H1 (cell line): ENCODE measurements around the gene GALNT13. TPM values are rescaled to one million over a fixed set of nuclear protein-coding genes. Genes with fewer than 3 reads are reported as not detected.

Source experiments
- ATF3 ChIP-seq: IDR thresholded peaks from 2 replicates; pipeline ENCODE4 v1.6.1; 2011; ENCODE audit warnings: low read depth, mild to moderate bottlenecking, low read length; ENCODE audit not compliant: insufficient read depth
- BACH1 ChIP-seq: IDR thresholded peaks from 2 replicates; pipeline ENCODE4 v1.6.1; 2012; ENCODE audit warnings: low read length, improper control_type of control experiment
- CHD1 ChIP-seq: IDR thresholded peaks from 2 replicates; pipeline ENCODE4 v1.6.1; 2012; ENCODE audit warnings: low read depth, low read length, improper control_type of control experiment
- JUN ChIP-seq: IDR thresholded peaks from 2 replicates; pipeline ENCODE4 v1.6.1; 2011; ENCODE audit warnings: low read depth, mild to moderate bottlenecking, improper control_type of control experiment, low read length
- KDM1A ChIP-seq: fragments of 200-600, 300-600 bp; sonication (generic); IDR thresholded peaks from 2 replicates; pipeline ENCODE4 v1.7.1; 2016; ENCODE audit warnings: mild to moderate bottlenecking, low read length, borderline replicate concordance
- TAF7 ChIP-seq: optimal IDR thresholded peaks from 2 replicates; pipeline ENCODE3; 2011; ENCODE audit warnings: low read depth, mild to moderate bottlenecking, inconsistent platforms, low read length, moderate library complexity, borderline replicate concordance
- YY1 ChIP-seq: IDR thresholded peaks from 2 replicates; pipeline ENCODE4 v1.6.1; 2011; ENCODE audit warnings: low read depth, mild to moderate bottlenecking, low read length
- polyA plus RNA-seq, 7 experiments: library from polyadenylated mRNA; depleted of rRNA in 3 of 7; stranded (reverse) in 5 of 7; unstranded in 2 of 7; fragments of >200 nt in 5 of 7; fragments of 200-250 nt in 2 of 7; gene quantifications; 1 replicate in 5 of 7; 2 replicates in 1 of 7; 4 replicates in 1 of 7; pipeline versions ENCODE4 v1.2.1 to v1.2.3, GENCODE V29; 2011 to 2013; ENCODE audit warnings: missing spikeins in 2 of 7, mixed read lengths in 2 of 7
- total RNA-seq: library from RNA; stranded (reverse); fragmentation: NEBNext Ultra II Directional; extraction: Animal tissue kit (Norgen Biotek cat#: 25700); gene quantifications from 2 replicates; pipeline ENCODE4 v1.2.1, GENCODE V29; 2021

GALNT13 gene
- total and polyA plus RNA-seq, 2 of the 8 experiments (the other 6 are each of a cell fraction or from before 2014, with no cell fraction given): 3.2 to 9.6 TPM

GRCh38 chr2:154361276-154361675 lies 489.6 kb downstream of the GALNT13 start (continued):
- no peak for TF ChIP-seq ATF3
- TF ChIP-seq BACH1: no peak
- no peak for TF ChIP-seq CHD1
- no peak for TF ChIP-seq JUN
- no peak for TF ChIP-seq TAF7
- TF ChIP-seq KDM1A: no peak
- no peak for TF ChIP-seq YY1
